ENCODE measurements around the gene FOXJ3.

GRCh38 chr1:42312576-42313212 is 22.3 kb downstream of the FOXJ3 start:
- TF ChIP-seq, protein P1, sequence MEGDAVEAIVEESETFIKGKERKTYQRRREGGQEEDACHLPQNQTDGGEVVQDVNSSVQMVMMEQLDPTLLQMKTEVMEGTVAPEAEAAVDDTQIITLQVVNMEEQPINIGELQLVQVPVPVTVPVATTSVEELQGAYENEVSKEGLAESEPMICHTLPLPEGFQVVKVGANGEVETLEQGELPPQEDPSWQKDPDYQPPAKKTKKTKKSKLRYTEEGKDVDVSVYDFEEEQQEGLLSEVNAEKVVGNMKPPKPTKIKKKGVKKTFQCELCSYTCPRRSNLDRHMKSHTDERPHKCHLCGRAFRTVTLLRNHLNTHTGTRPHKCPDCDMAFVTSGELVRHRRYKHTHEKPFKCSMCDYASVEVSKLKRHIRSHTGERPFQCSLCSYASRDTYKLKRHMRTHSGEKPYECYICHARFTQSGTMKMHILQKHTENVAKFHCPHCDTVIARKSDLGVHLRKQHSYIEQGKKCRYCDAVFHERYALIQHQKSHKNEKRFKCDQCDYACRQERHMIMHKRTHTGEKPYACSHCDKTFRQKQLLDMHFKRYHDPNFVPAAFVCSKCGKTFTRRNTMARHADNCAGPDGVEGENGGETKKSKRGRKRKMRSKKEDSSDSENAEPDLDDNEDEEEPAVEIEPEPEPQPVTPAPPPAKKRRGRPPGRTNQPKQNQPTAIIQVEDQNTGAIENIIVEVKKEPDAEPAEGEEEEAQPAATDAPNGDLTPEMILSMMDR (IDR thresholded peaks at IDR 0.05), result no peak
- no peak for TF ChIP-seq POLR2A (IDR thresholded peaks at IDR 0.05)
